ENCODE results near the gene FEN1. TPM values are rescaled to one million over a fixed set of nuclear protein-coding genes. Genes with fewer than 3 reads are reported as not detected.

The FEN1 gene
- total RNA-seq, 1 donor from 2014 or later: 3.7 TPM

Other genes with a start within 250 kb of the FEN1 start
- gene SYT7, start 211.8 kb upstream of the FEN1 start, total RNA-seq: 3.7 TPM
- gene DAGLA, start 112.5 kb upstream of the FEN1 start, total RNA-seq: 4.8 TPM
- 10.4 TPM for gene MYRF, start 40.3 kb upstream of the FEN1 start, total RNA-seq
- gene TMEM258, start 312 bp upstream of the FEN1 start, total RNA-seq: 96.6 TPM
- 99.3 TPM for gene FADS1, start 24.1 kb downstream of the FEN1 start, total RNA-seq
- gene FADS2, start 35.4 kb downstream of the FEN1 start, total RNA-seq: 140 TPM
- 127 TPM for gene FADS3, start 98.6 kb downstream of the FEN1 start, total RNA-seq
- 70.5 TPM for gene RAB3IL1, start 124.7 kb downstream of the FEN1 start, total RNA-seq
- gene BEST1, start 157.4 kb downstream of the FEN1 start, total RNA-seq: 31.3 TPM
- 4,297 TPM for gene FTH1, start 174.7 kb downstream of the FEN1 start, total RNA-seq